Trophoblast cell (in vitro differentiated cells and primary cell): ENCODE results near the gene NPTX1.

ENCODE experiments used
- DNase-seq, 2 donors: peaks; one replicate each; pipeline ENCODE4 v3.0.0-alpha.2; 2016
- H2AFZ ChIP-seq: 2 replicates; pipeline ENCODE4 v1.6.1; 2013; ENCODE audit warnings: low read length, moderate library complexity, mild to moderate bottlenecking; ENCODE audit not compliant: insufficient read depth, poor library complexity
- H2AK5ac ChIP-seq: 2 replicates; pipeline ENCODE4 v1.6.1; 2013; ENCODE audit warnings: mild to moderate bottlenecking, low read length
- H2BK120ac ChIP-seq: 2 replicates; pipeline ENCODE4 v1.6.1; 2013; ENCODE audit warnings: low read length, mild to moderate bottlenecking, moderate library complexity; ENCODE audit not compliant: insufficient read depth, poor library complexity
- H2BK12ac ChIP-seq: 2 replicates; pipeline ENCODE4 v1.6.1; 2013; ENCODE audit warnings: mild to moderate bottlenecking, low read length, moderate library complexity
- H2BK5ac ChIP-seq: 2 replicates; pipeline ENCODE4 v1.6.1; 2013; ENCODE audit warnings: low read length, low read depth, moderate library complexity, mild to moderate bottlenecking; ENCODE audit not compliant: poor library complexity
- H3K14ac ChIP-seq: 2 replicates; pipeline ENCODE4 v1.6.1; 2013; ENCODE audit warnings: mild to moderate bottlenecking, low read length
- H3K18ac ChIP-seq: 2 replicates; pipeline ENCODE4 v1.6.1; 2013; ENCODE audit warnings: mild to moderate bottlenecking, low read length
- H3K23ac ChIP-seq: 2 replicates; pipeline ENCODE4 v1.6.1; 2013; ENCODE audit warnings: low read length
- H3K27ac ChIP-seq: 2 replicates; pipeline ENCODE4 v1.5.1; 2013; ENCODE audit warnings: low read depth, mild to moderate bottlenecking, inconsistent platforms, low read length, moderate library complexity
- H3K27me3 ChIP-seq: 2 replicates; pipeline ENCODE4 v1.6.1; 2013; ENCODE audit warnings: inconsistent platforms, mild to moderate bottlenecking, low read length, moderate library complexity; ENCODE audit not compliant: insufficient read depth
- H3K36me3 ChIP-seq, 2 experiments: 1 replicate in 1 of 2; 2 replicates in 1 of 2; pipeline ENCODE4 v1.6.1; 2013; ENCODE audit warnings: low read length in 2 of 2, mild to moderate bottlenecking in 2 of 2, moderate library complexity in 1 of 2; ENCODE audit not compliant: insufficient read depth in 2 of 2, control insufficient read depth in 1 of 2
- H3K4ac ChIP-seq: 2 replicates; pipeline ENCODE4 v1.6.1; 2013; ENCODE audit warnings: low read depth, mild to moderate bottlenecking, low read length, moderate library complexity
- H3K4me1 ChIP-seq, 2 experiments: 1 replicate in 1 of 2; 2 replicates in 1 of 2; pipeline ENCODE4 v1.6.1; 2013; ENCODE audit warnings: low read length in 2 of 2, mild to moderate bottlenecking in 2 of 2, moderate library complexity in 1 of 2; ENCODE audit not compliant: insufficient read depth in 2 of 2, control insufficient read depth in 1 of 2
- H3K4me2 ChIP-seq: 2 replicates; pipeline ENCODE4 v1.6.1; 2013; ENCODE audit warnings: inconsistent platforms, mild to moderate bottlenecking, low read length, moderate library complexity
- H3K4me3 ChIP-seq: 2 replicates; pipeline ENCODE4 v1.5.1; 2013; ENCODE audit warnings: mild to moderate bottlenecking, low read depth, low read length, inconsistent platforms
- H3K79me1 ChIP-seq: one replicate; pipeline ENCODE4 v1.6.1; 2013; ENCODE audit warnings: low read length
- H3K79me2 ChIP-seq: 2 replicates; pipeline ENCODE4 v1.6.1; 2013; ENCODE audit warnings: low read length, mild to moderate bottlenecking; ENCODE audit not compliant: control insufficient read depth, insufficient read depth, poor library complexity
- H3K9ac ChIP-seq: 2 replicates; pipeline ENCODE4 v1.6.1; 2013; ENCODE audit warnings: mild to moderate bottlenecking, low read length
- H3K9me3 ChIP-seq: 2 replicates; pipeline ENCODE4 v1.6.1; 2013; ENCODE audit warnings: low read depth, mild to moderate bottlenecking, control low read depth, inconsistent platforms, low read length; ENCODE audit not compliant: insufficient read depth
- H4K12ac ChIP-seq: 2 replicates; pipeline ENCODE4 v1.6.1; 2013; ENCODE audit warnings: low read depth, mild to moderate bottlenecking, low read length, moderate library complexity
- H4K8ac ChIP-seq: 2 replicates; pipeline ENCODE4 v1.6.1; 2013; ENCODE audit warnings: low read depth, mild to moderate bottlenecking, low read length, moderate library complexity
- H4K91ac ChIP-seq: one replicate; pipeline ENCODE4 v1.6.1; 2013; ENCODE audit warnings: low read depth, mild to moderate bottlenecking, low read length, moderate library complexity
- WGBS: extraction: QIAGEN DNeasy Blood & Tissue Kit; methylation state at CpG from one replicate; pipeline ENCODE4 v1.1.7; 2013; ENCODE audit warnings: missing lambda C conversion rate; ENCODE audit not compliant: insufficient read length, insufficient coverage; ENCODE audit errors: extremely low coverage; 5-methylcytosine and 5-hydroxymethylcytosine counted together

Gene NPTX1

GRCh38 chr17:80461528-80462160 is 14.8 kb downstream of the NPTX1 start:
- Histone ChIP-seq H2BK120ac (no peak overlapping the region), H4K8ac (no peak overlapping the region), H3K18ac (no peak overlapping the region), H3K27ac (no peak overlapping the region), H3K79me1 (no peaks in the 10 kb centered on the region), H3K4me1 (no peaks in the 10 kb centered on the region), H2BK5ac (no peak overlapping the region), H3K4me3 (no peak overlapping the region), H3K14ac (no peak overlapping the region), H2BK12ac (no peak overlapping the region), H3K23ac (no peak overlapping the region), H3K4me2 (no peak overlapping the region), H2AK5ac (no peak overlapping the region), H3K4ac (no peak overlapping the region), H3K27me3 (peaks cover 2% of the 10 kb centered on the region), H3K36me3 (no peaks in the 10 kb centered on the region), H3K9me3 (peaks cover 3% of the 10 kb centered on the region), H4K91ac (no peak overlapping the region), H4K12ac (no peak overlapping the region), H3K79me2 (no peaks in the 10 kb centered on the region), H3K9ac (no peak overlapping the region), H2AFZ (no peak overlapping the region)
- no peak for DNase-seq
- WGBS = no CpG with 5 or more reads among the region's 20 CpGs

- no peaks in the 10 kb centered on the region for H3K79me1 ChIP-seq
- H3K18ac ChIP-seq = no peak overlapping the region
- no peak overlapping the region for H3K14ac ChIP-seq
- H2BK120ac ChIP-seq = no peak overlapping the region
- no peak overlapping the region for H2AK5ac ChIP-seq
- no peak overlapping the region for H4K12ac ChIP-seq
- H3K9ac ChIP-seq = no peak overlapping the region
- no peak for DNase-seq
- H4K8ac ChIP-seq = no peak overlapping the region
- H2AFZ ChIP-seq = no peak overlapping the region
- no peak overlapping the region for H3K4me3 ChIP-seq
- H3K23ac ChIP-seq = no peak overlapping the region
- no peaks in the 10 kb centered on the region for H3K27me3 ChIP-seq
- H2BK5ac ChIP-seq = no peak overlapping the region
- H3K4me1 ChIP-seq = no peaks in the 10 kb centered on the region
- H3K27ac ChIP-seq = no peak overlapping the region
- no peaks in the 10 kb centered on the region for H3K79me2 ChIP-seq
- H3K4me2 ChIP-seq = no peak overlapping the region
- no peak overlapping the region for H2BK12ac ChIP-seq
- WGBS = no CpG with 5 or more reads among the region's 8 CpGs
- H3K36me3 ChIP-seq = no peaks in the 10 kb centered on the region
- H4K91ac ChIP-seq = no peak overlapping the region
- H3K9me3 ChIP-seq = peaks cover 1% of the 10 kb centered on the region
- no peak overlapping the region for H3K4ac ChIP-seq
Observed at GRCh38 chr17:80460429-80460834, 16.0 kb downstream of the NPTX1 start.

- Histone ChIP-seq H4K8ac (no peak overlapping the region), H2AK5ac (no peak overlapping the region), H3K9me3 (peaks cover 1% of the 10 kb centered on the region), H2AFZ (no peak overlapping the region), H3K4ac (no peak overlapping the region), H4K91ac (no peak overlapping the region), H4K12ac (no peak overlapping the region), H3K27me3 (no peaks in the 10 kb centered on the region), H3K23ac (no peak overlapping the region), H2BK120ac (no peak overlapping the region), H3K18ac (no peak overlapping the region), H3K4me2 (no peak overlapping the region), H2BK5ac (no peak overlapping the region), H3K36me3 (no peaks in the 10 kb centered on the region), H3K9ac (no peak overlapping the region), H2BK12ac (no peak overlapping the region), H3K4me3 (no peak overlapping the region), H3K79me2 (peaks cover 5% of the 10 kb centered on the region), H3K27ac (no peak overlapping the region), H3K79me1 (peaks cover 10% of the 10 kb centered on the region), H3K4me1 (peaks cover under 1 to 2% of the 10 kb centered on the region in 2 experiments), H3K14ac (no peak overlapping the region)
- no peak for DNase-seq
- WGBS = no CpG with 5 or more reads among the region's 11 CpGs
Observed at GRCh38 chr17:80459234-80459633, 17.2 kb downstream of the NPTX1 start.

GRCh38 chr17:80458016-80458415 is 18.4 kb downstream of the NPTX1 start:
- H3K4me1 ChIP-seq = peaks cover 5 to 7% of the 10 kb centered on the region in 2 experiments
- H3K4ac ChIP-seq = no peak overlapping the region
- no peak overlapping the region for H4K91ac ChIP-seq
- no peak overlapping the region for H2BK12ac ChIP-seq
- no peak overlapping the region for H3K23ac ChIP-seq
- H3K14ac ChIP-seq = no peak overlapping the region
- H3K79me1 ChIP-seq = peaks cover 11% of the 10 kb centered on the region
- no peak overlapping the region for H4K12ac ChIP-seq
- H3K9me3 ChIP-seq = peaks cover 5% of the 10 kb centered on the region
- no CpG with 5 or more reads among the region's 8 CpGs for WGBS
- H2AFZ ChIP-seq = no peak overlapping the region
- no peak overlapping the region for H3K9ac ChIP-seq
- H3K27me3 ChIP-seq = no peaks in the 10 kb centered on the region
- no peak overlapping the region for H4K8ac ChIP-seq
- H2BK5ac ChIP-seq = no peak overlapping the region
- no peaks in the 10 kb centered on the region for H3K36me3 ChIP-seq
- no peak overlapping the region for H3K27ac ChIP-seq
- no peak overlapping the region for H2BK120ac ChIP-seq
- H3K4me3 ChIP-seq = no peak overlapping the region
- DNase-seq = no peak
- no peak overlapping the region for H2AK5ac ChIP-seq
- H3K4me2 ChIP-seq = no peak overlapping the region
- H3K79me2 ChIP-seq = peaks cover 7% of the 10 kb centered on the region
- no peak overlapping the region for H3K18ac ChIP-seq
